HG02938 (cell line): ENCODE measurements around the gene SLC17A5.
A peak's percentile ranks its signal among the peaks of the same experiment; 100 is the strongest.
"Not testable (repeated sequence)": the region's sequence is repeated elsewhere in the genome, so short reads cannot be mapped to it uniquely, and the experiment has no call there.

Experiments used
- ATAC-seq: cut with Tn5 transposase; IDR thresholded peaks from one replicate; pipeline ENCODE4 v1.9.1; 2021; ENCODE audit warnings: mild to moderate bottlenecking, moderate library complexity; ENCODE audit not compliant: unreplicated experiment

The SLC17A5 gene

GRCh38 chr6:73623480-73623879 lies 30.3 kb downstream of the SLC17A5 start:
- not testable (repeated sequence) for ATAC-seq

GRCh38 chr6:73618082-73618481 lies 35.7 kb downstream of the SLC17A5 start:
- ATAC-seq = not testable (repeated sequence)

- no peak for ATAC-seq
These were observed 39.0 kb downstream of the SLC17A5 start for GRCh38 chr6:73614802-73615201.

- no peak for ATAC-seq
These were observed 39.8 kb downstream of the SLC17A5 start for GRCh38 chr6:73613806-73614536.

DNA sequence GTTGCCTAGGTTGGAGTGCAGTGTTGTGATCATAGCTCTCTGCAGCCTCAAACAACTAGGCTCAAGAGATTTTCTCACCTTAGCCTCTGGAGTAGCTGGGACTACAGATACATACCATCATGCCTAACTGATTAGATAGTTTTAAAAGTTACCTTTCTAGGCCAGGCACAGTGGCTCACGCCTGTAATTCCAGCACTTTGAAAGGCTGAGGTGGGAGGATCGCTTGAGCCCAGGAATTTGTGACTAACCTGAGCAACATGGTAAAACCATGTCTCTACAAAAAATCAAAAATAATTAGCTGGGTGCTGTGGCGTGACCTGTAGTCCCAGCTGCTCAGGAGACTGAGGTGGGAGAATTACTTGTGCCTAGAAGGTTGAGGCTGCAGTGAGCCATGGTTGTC lies 41.2 kb downstream of the SLC17A5 start:
- ATAC-seq = no peak

DNA sequence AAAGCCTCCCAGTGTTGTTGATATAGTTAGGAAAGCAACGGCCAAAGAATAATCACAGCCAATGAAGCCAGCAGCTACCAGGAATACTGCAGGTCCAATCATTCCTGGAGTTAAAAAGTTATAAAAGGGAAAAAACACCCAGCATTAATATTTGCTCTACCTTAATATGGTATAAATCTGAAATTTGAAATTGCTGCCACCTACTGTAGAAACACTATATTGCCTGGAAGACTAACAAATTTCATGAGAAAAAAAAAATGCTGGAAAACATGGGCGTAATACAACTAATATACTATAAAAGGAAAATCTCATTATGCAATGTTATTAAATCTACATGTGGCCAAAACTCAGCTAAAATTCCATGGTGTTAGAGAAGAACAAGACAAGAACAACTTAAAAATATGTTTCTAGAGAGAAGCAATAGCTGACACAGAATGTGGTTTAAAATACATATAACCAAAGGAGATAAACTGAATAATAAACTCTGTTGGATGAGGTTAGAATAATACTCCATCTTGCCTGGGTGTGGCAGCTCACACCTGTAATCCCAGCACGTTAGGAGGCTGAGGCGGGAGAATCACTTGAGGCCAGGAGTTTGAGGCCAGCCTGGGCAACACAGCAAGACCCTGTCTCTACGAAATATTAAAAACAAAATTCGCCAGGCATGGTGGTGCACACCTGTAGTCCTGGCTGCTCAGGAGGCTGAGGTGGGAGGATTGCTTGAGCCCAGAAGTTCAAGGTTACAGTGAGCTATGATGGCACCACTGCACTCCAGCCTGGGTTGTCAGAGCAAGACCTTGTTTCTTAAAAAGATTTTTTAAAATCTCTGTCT lies 43.1 kb downstream of the SLC17A5 start:
- ATAC-seq = no peak

GRCh38 chr6:73608761-73609160 lies 45.0 kb downstream of the SLC17A5 start:
- no peak for ATAC-seq

GRCh38 chr6:73606428-73606827 lies 47.4 kb downstream of the SLC17A5 start:
- no peak for ATAC-seq

GRCh38 chr6:73604461-73604860 lies 49.3 kb downstream of the SLC17A5 start:
- ATAC-seq = no peak

- ATAC-seq = no peak
These were observed 49.8 kb downstream of the SLC17A5 start for GRCh38 chr6:73604020-73604419.

DNA sequence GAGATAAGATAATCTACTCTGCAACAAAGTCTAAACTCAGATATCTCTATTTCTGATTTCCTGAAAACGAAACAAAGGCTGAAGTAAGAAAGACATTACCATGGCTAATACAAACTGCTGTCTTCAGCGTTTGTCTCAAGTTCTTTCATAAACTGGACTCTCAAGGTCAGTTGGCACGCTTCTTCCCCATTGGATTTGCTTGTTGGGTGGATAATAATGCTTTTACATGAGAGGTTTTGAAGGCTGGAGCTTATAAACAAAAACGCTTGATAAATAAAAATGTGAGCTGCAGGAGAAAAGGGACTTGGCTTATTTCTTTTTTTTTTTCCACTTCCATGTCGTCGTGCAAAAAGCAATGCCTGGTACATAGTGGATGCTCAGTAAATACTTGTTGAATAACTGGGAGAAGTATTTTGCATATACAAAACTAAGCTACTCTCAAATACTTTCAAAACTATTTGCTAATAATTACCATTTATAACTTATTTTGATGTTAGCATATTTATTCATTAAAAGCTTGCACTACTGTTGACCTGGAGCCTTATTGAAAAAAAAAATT lies 67.3 kb downstream of the SLC17A5 start:
- peak; percentile 3 for ATAC-seq

DNA sequence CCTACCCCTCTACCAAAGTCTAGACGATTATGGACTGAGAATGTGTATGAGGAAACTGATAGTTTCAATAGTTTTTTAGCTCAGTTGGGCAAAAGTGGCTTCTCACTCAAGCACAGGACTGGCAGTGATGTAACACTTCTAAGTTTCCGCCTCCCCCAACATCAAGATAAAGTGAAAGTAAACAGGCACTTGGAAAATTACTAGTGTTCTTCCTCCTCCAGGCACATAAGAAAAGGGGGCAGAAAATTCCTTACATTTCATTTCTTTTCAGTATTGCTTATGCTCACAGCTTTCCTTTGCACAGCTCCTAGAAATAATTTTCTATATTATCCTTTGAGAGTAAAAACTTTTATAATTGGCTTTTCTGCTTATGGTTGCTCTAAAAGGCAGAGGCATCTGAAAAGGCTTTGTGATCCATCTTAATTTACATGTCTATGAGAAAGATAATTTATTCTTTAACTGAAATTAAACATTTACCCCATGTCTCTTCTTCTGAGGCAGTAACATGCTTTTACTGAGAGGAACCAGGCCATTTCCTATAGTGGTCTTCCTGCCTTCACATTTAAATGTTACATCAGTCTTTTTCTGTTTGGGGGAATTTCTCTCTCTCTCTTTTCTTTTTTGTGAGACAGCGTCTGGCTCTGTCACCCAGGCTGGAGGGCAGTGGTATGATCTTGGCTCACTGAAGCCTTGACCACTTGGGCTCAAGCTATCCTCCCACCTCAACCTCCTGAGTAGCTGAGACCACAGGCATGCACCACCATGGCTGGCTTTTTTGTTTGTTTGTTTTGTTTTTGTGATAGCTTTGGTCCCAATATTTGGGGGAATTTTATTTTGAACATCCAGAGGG lies 68.0 kb downstream of the SLC17A5 start:
- ATAC-seq = peak; percentile 86

DNA sequence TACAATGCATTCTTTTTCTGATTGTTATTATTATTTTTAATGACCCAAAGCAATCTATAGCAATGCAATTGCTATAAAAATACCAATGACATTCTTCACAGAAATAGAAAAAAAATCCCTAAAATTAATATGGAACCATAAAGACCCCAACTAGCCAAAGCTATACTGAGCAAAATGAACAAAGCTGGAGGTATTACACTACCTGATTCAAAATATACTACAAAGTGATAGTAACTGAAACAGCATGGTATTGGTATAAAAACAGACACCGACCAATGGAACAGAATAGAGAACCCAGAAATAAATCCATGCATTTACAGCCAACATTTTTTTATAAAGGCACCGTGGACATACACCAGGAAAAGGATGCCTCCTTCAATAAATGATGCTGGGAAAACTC lies 72.5 kb downstream of the SLC17A5 start:
- ATAC-seq = no peak

DNA sequence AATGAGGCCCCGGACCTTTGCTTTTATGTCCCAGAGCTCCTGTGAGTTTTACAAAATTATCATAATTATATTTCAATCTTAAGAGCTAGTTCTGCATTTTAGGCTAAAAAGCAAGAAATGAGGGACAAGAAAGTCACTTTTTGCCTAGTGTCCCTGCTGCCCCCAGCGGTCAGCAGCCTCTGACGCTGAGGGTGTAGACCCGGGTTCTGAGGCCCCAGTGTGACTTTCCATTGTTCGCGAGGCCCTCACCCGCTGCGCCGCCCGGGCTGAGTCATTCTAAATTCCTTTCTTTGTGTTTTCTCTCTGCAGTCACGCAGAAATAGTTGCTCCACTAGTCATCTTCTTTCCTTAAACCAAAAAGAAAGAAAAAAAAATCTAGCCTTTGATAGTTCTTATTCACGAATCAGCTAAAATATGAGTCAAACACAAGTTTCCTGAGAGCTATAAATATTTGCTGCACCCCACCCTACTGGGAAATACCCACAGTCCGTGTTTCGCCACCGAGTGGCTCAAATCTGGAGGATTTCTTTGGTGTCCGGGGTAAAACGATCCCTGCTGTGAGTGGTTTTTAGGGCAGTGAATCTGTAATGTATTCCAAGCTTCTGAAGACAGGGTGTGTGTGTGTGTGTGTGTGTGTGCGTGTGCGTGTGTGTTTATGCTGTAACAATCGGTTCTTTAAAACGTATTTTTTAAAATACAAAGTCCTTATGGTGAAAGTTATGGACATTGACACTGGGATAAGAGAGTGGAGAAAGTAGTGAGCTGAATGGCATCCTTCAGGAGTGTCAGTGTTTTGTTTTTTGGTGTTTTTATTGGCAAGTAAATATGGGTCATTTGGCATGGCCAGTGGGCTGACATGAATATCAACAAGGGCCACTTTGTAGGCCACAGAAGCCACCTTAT lies 73.3 kb downstream of the SLC17A5 start:
- ATAC-seq = peak; percentile 74

DNA sequence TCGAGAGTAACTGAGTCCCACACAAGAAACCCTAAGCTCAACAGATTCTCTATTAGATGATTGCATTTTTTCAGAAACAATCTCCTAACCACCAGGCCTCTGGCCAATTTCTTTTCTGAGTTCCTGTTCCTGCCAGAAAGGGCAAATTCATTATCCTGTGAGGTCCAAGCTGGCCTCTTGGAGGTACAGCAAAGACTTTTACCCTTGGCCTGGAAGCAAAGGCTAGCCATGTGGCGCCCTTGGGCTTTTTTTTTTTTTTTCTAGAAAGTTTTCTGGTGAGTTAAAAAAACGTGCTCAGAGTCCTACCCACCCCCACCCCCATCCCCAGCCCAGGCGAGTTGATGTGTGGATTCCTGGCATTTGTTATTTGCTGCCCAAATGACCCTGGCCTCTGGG lies 73.9 kb downstream of the SLC17A5 start:
- ATAC-seq = peak; percentile 17

DNA sequence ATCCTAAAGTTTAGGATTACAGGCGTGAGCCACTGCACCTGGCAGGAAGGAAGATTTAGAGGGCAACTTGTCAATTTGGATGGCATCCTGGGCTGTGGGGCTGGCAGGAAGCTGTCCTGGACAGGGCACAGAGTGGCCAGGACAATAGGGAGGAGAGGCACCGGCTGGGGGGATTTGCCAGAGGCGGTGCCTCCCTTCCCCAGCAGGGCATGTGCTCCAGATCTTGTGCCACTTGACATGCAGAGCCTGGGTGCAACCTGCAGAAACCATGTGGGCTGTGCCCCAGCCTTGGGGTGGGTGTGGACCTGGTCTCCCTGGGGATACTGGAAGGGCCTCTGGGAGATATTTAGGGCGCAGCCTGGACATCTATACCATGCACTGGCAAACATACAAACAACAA lies 74.4 kb downstream of the SLC17A5 start:
- ATAC-seq = peak; percentile 14

DNA sequence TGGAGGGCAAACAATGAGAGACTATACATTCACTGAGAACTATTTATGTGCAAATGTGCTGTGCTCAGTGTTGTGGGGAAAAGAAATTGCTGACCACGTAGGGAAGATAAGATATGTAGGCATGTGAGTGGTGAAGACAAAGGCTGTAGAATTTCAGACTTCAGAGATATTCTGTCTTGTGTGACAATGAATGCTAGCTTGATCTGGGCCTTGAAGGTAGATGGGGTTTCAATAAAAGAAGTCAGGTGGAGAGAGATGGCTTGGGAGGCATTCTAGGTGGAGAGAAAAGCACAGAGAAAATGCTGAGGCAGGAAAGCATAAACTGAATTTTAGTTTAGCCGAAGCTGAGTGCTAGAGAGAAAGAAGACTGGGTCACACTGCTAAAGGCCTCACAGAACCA lies 76.1 kb downstream of the SLC17A5 start:
- no peak for ATAC-seq

DNA sequence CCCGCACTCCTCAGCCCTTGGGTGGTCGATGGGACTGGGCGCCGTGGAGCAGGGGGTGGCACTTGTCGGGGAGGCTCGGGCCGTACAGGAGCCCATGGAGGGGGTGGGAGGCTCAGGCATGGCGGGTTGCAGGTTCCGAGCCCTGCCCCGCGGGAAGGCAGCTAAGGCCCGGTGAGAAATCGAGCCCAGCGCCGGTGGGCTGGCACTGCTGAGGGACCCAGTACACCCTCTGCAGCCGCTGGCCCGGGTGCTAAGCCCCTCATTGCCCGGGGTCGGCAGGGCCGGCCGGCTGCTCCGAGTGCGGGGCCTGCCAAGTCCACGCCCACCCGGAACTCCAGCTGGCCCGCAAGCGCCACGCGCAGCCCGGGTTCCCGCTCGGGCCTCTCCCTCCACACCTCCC lies 81.3 kb downstream of the SLC17A5 start:
- ATAC-seq = not testable (repeated sequence)

DNA sequence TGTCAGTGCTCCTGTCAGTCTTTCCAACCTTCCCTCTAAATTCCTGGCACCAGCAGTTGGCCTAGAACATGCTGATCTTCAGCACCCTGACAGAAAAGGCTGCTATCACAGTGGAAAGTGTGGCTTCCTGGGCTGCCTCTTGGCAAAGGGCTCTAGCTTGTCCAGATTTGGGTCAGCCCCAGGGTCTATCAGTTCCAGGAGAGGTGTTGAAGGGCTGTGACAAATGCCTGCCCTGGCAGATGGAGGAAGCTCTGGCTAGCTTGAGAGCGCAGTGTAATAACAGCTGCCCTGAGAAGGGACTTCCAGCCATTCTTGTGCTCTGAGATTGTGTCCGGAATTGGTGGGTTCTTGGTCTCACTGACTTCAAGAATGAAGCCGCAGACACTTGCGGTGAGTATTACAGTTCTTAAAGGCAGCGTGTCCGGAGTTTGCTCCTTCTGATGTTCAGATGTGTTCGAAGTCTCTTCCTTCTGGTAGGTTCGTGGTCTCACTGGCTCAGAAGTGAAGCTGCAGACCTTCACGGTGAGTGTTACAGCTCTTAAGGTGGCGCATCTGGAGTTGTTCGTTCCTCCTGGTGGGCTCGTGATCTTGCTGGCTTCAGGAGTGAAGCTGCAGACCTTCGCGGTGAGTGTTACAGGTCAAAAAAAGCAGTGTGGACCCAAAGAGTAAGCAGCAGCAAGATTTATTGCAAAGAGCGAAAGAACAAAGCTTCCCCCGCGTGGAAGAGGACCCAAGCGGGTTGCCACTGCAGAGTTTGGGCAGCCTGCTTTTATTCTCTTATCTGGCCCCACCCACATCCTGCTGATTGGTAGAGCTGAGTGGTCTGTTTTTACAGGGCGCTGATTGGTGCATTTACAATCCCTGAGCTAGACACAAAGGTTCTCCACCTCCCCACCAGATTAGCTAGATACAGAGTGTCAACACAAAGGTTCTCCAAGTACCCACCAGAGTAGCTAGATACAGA lies 82.3 kb downstream of the SLC17A5 start:
- not testable (repeated sequence) for ATAC-seq
